HL-60/S4 treated with retinoic acid at 250 ng/mL for 4 days and 3 days (cell line): ENCODE measurements around the gene NFIA.

Experiments
- in situ Hi-C: fragments of 300-500 bp; cut with MboI; formaldehyde crosslinking; loops from 2 replicates; pipeline ENCODE4 v1.7.0; 2022; ENCODE audit warnings: low sequenced_read_pairs

The NFIA gene

GRCh38 chr1:61353797-61354406, 271.5 kb downstream of the NFIA start:
- in situ Hi-C loops, result no loop called here

GRCh38 chr1:61356016-61356415, 273.7 kb downstream of the NFIA start:
- in situ Hi-C loops, result no loop called here

GRCh38 chr1:61356995-61357394, 274.6 kb downstream of the NFIA start:
- in situ Hi-C loops, result no loop called here

GRCh38 chr1:61357539-61357938, 275.2 kb downstream of the NFIA start:
- in situ Hi-C loops, result no loop called here

- in situ Hi-C loops, result no loop called here
Measured at GRCh38 chr1:61358770-61359455, 276.6 kb downstream of the NFIA start.

GRCh38 chr1:61361931-61362330, 279.6 kb downstream of the NFIA start:
- in situ Hi-C loops, result no loop called here

GRCh38 chr1:61362351-61362750, 280.0 kb downstream of the NFIA start:
- in situ Hi-C loops, result no loop called here

- in situ Hi-C loops, result no loop called here
Measured at GRCh38 chr1:61368366-61368765, 286.0 kb downstream of the NFIA start.

- in situ Hi-C loops, result no loop called here
Measured at GRCh38 chr1:61368876-61369275, 286.5 kb downstream of the NFIA start.

- in situ Hi-C loops, result no loop called here
Measured at GRCh38 chr1:61370177-61370912, 288.0 kb downstream of the NFIA start.

- in situ Hi-C loops, result no loop called here
Measured at GRCh38 chr1:61370913-61371279, 288.5 kb downstream of the NFIA start.

- in situ Hi-C loops, result no loop called here
Measured at GRCh38 chr1:61372944-61373343, 290.6 kb downstream of the NFIA start.

GRCh38 chr1:61374156-61374555, 291.8 kb downstream of the NFIA start:
- in situ Hi-C loops, result no loop called here

GRCh38 chr1:61375082-61375880, 292.9 kb downstream of the NFIA start:
- in situ Hi-C loops, result no loop called here

GRCh38 chr1:61376151-61376550, 293.8 kb downstream of the NFIA start:
- in situ Hi-C loops, result no loop called here

- in situ Hi-C loops, result no loop called here
Measured at GRCh38 chr1:61377242-61377958, 295.0 kb downstream of the NFIA start.

GRCh38 chr1:61378494-61379180, 296.3 kb downstream of the NFIA start:
- in situ Hi-C loops, result no loop called here

- in situ Hi-C loops, result no loop called here
Measured at GRCh38 chr1:61379693-61380092, 297.3 kb downstream of the NFIA start.

GRCh38 chr1:61380561-61380960, 298.2 kb downstream of the NFIA start:
- in situ Hi-C loops, result no loop called here

GRCh38 chr1:61386323-61386722, 304.0 kb downstream of the NFIA start:
- in situ Hi-C loops, result no loop called here
